ENCODE measurements around the gene SIPA1.
"Not testable (repeated sequence)": the region's sequence is repeated elsewhere in the genome, so short reads cannot be mapped to it uniquely, and the experiment has no call there.

Gene SIPA1

DNA sequence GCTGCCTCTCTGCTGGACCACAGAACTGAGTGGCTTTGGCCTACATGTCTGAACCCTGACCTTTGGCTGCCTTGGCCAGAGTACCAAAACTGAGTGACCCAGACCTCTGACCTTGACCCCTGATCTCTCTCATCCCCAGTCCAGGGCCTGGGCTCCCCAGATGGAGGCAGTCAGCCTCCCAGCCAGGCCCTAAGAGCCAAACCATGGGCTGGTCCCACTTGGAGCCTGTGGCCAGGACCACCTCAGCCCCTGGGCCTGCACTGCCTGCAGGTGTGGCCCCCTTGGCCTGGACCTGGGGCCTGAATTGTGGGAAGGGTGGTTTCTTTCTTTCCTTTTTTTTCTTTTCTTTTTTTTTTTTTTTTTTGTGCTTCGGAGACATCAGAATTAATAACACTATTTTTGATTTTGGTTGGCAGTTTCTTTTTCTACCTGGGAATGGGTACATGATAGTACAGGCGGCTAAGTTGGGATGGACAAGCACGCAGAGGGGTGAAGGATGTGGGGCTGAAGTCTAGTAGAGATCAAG, 806 bp upstream of the SIPA1 start:
- no peak overlapping the region for H3K4me2 ChIP-seq (ENCODE audit: low read length)
- no peaks in the 10 kb centered on the region for H3K9me3 ChIP-seq (ENCODE audit: low read length)
- no peak overlapping the region; the same call in 1 of the 2 replicates for H3K9ac ChIP-seq (ENCODE audit: low read length)
- H3K36me3 ChIP-seq (ENCODE audit: insufficient read depth, low read length): peaks cover 44% of the 10 kb centered on the region
- TF ChIP-seq EZH2 (IDR thresholded peaks at IDR 0.05; ENCODE audit: borderline replicate concordance, low read length): no peak
- TF ChIP-seq, protein P1, sequence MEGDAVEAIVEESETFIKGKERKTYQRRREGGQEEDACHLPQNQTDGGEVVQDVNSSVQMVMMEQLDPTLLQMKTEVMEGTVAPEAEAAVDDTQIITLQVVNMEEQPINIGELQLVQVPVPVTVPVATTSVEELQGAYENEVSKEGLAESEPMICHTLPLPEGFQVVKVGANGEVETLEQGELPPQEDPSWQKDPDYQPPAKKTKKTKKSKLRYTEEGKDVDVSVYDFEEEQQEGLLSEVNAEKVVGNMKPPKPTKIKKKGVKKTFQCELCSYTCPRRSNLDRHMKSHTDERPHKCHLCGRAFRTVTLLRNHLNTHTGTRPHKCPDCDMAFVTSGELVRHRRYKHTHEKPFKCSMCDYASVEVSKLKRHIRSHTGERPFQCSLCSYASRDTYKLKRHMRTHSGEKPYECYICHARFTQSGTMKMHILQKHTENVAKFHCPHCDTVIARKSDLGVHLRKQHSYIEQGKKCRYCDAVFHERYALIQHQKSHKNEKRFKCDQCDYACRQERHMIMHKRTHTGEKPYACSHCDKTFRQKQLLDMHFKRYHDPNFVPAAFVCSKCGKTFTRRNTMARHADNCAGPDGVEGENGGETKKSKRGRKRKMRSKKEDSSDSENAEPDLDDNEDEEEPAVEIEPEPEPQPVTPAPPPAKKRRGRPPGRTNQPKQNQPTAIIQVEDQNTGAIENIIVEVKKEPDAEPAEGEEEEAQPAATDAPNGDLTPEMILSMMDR (IDR thresholded peaks at IDR 0.05; ENCODE audit: low read length): no peak
- H3F3A ChIP-seq (ENCODE audit: insufficient read depth, low read length): no peaks in the 10 kb centered on the region
- H3K4me3 ChIP-seq (ENCODE audit: low read depth, low read length, poor library complexity, severe bottlenecking): no peak overlapping the region
- H3K4me1 ChIP-seq (ENCODE audit: insufficient read depth, low read length, severe bottlenecking): peaks cover 37% of the 10 kb centered on the region
- H3K9me2 ChIP-seq (ENCODE audit: low read depth, low read length): no peaks in the 10 kb centered on the region
- H3K27ac ChIP-seq (ENCODE audit: low read depth, low read length, poor library complexity, severe bottlenecking): peak overlapping the region; percentile 73
- H3K79me2 ChIP-seq (ENCODE audit: insufficient read depth, low read length): no peaks in the 10 kb centered on the region
- no peaks in the 10 kb centered on the region for H4K20me1 ChIP-seq (ENCODE audit: insufficient read depth, low read length)
- no peak overlapping the region for H2AFZ ChIP-seq (ENCODE audit: low read length)
- H3K27me3 ChIP-seq (ENCODE audit: insufficient read depth, low read length): no peaks in the 10 kb centered on the region

DNA sequence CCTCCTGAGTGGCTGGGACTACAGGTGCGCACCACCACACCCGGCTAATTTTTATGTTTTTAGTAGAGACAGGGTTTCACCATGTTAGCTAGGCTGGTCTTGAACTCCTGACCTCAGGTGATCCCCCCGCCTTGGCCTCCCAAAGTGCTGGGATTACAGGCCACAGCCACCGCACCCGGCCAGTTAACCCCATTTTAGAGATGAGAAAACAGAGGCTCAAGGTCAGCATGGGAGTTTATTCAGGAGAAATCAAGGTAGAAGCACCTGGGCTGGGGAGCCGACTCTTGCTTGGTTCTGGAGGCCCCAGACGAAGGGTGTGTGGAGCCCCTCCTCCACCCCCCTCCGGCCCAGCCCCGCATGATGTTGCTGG, 1.3 kb downstream of the SIPA1 start:
- Histone ChIP-seq H3K4me1 (ENCODE audit: insufficient read depth, low read length, severe bottlenecking) (peaks cover 37% of the 10 kb centered on the region), H3K4me2 (ENCODE audit: low read length) (peak overlapping the region; percentile 93), H3K9ac (ENCODE audit: low read length) (peak overlapping the region; percentile 95; the same call in 1 of the 2 replicates), H3K36me3 (ENCODE audit: insufficient read depth, low read length) (peaks cover 49% of the 10 kb centered on the region), H3K27ac (ENCODE audit: low read depth, low read length, poor library complexity, severe bottlenecking) (peak overlapping the region; percentile 97), H3K4me3 (ENCODE audit: low read depth, low read length, poor library complexity, severe bottlenecking) (peak overlapping the region; percentile 88)
- not testable (repeated sequence) for H4K20me1 ChIP-seq (ENCODE audit: insufficient read depth, low read length); H3K9me3 ChIP-seq (ENCODE audit: low read length); H3K27me3 ChIP-seq (ENCODE audit: insufficient read depth, low read length); H3K9me2 ChIP-seq (ENCODE audit: low read depth, low read length); H2AFZ ChIP-seq (ENCODE audit: low read length); H3K79me2 ChIP-seq (ENCODE audit: insufficient read depth, low read length); H3F3A ChIP-seq (ENCODE audit: insufficient read depth, low read length)

DNA sequence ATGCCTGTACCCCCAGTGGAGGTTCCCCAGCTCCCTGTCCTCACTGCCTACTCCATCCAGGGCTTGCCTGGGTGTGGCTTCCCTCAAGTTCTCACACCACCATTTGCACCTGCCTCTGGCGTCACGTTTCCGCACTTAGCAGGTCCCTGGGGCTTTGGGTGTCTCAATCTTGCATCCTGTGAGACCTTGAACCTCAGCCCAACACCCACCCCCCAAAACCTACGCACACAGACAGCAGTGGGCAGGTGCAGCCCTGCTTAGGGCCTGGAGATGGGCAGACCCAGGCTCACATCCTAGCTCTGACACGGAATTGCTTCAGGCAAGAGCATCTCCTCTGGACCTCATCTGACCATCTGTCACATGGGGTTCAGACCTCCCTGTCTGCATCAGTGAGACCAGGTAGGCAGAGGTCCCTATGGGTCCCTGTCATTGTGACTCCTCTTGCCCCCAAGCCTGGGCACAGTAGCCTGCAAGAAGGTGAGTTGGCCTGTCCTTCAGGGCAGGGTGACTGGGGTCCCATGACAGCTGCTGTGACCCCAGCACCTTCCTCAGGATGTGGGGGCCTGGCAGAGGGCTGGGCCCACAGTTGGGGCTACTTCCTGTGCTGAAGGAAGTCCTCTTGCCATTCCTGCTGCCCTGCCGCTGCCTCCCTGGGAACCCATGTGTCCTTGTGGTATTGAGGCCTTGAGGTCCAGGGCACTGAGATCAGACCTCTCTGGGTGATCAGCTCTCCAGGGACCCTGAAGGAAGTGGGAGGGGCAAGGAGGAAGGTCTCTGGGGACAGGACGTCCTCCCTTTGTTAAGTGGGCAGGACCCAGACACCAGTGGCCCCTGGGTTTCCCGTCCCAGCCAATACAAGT, 2.0 kb downstream of the SIPA1 start:
- Histone ChIP-seq H3K9me2 (ENCODE audit: low read depth, low read length) (no peaks in the 10 kb centered on the region), H3F3A (ENCODE audit: insufficient read depth, low read length) (no peaks in the 10 kb centered on the region), H3K9me3 (ENCODE audit: low read length) (no peaks in the 10 kb centered on the region), H3K9ac (ENCODE audit: low read length) (peak overlapping the region; percentile 68), H2AFZ (ENCODE audit: low read length) (no peak overlapping the region), H3K27ac (ENCODE audit: low read depth, low read length, poor library complexity, severe bottlenecking) (peak overlapping the region; percentile 97), H3K79me2 (ENCODE audit: insufficient read depth, low read length) (no peaks in the 10 kb centered on the region), H3K27me3 (ENCODE audit: insufficient read depth, low read length) (no peaks in the 10 kb centered on the region), H4K20me1 (ENCODE audit: insufficient read depth, low read length) (no peaks in the 10 kb centered on the region), H3K4me3 (ENCODE audit: low read depth, low read length, poor library complexity, severe bottlenecking) (peak overlapping the region; percentile 88), H3K4me2 (ENCODE audit: low read length) (peak overlapping the region; percentile 93), H3K4me1 (ENCODE audit: insufficient read depth, low read length, severe bottlenecking) (peaks cover 37% of the 10 kb centered on the region), H3K36me3 (ENCODE audit: insufficient read depth, low read length) (peaks cover 49% of the 10 kb centered on the region)
- no peak for TF ChIP-seq EZH2 (IDR thresholded peaks at IDR 0.05; ENCODE audit: borderline replicate concordance, low read length)
- TF ChIP-seq, protein P1 (IDR thresholded peaks at IDR 0.05; ENCODE audit: low read length): no peak

Measured in OCI-LY1 (cell line).